K562 treated with DMSO at 1 percent for 48 hours (cell line): ENCODE data around the gene NXPH2. TPM values are rescaled to one million over a fixed set of nuclear protein-coding genes. Genes with fewer than 3 reads are reported as not detected.

Experiments used
- total RNA-seq: library from RNA; unstranded; fragments of 300-600 nt; gene quantifications from 2 replicates; pipeline ENCODE4 v1.2.3, GENCODE V29; 2022; ENCODE audit warnings: low replicate concordance; ENCODE audit errors: extremely low read depth

The NXPH2 gene
- not detected in 2 replicates for total RNA-seq

DNA sequence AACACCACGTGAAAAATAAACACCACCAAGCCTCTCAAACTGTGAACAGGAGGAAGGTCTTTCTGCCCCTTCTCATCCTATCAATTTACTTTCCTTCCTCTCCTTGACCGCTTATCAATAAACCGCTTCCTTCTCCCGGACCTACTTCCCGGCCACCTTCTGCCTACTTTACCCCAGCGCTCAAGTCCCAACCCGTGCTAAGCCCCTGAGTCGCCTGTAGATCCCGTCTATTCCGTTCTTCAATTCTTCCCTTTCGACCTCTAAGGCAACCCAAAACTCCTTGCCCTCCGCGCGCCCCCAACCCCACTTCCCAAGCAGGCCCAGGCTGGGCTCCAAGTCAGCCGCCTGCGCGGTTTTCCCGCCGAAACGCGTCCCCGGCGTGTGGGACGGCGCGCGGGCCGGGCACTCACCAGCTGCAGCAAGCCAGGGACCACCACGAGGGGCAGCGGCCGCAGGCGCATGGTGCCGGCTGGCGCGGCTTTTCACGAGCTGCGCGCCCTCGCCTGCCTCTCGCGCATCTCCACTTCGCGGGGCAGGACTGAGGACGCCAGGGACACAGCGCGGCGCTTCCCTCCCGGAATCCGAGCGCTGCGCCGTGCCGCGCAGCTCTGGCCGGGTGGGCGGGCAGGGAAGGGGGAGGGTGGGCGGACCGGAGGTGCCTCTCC lies at the start of gene NXPH2:
Gene NXPH2, minus strand, starts transcription at position 610 of the 665 bp plus-strand sequence. Its CDS starts 149 bp downstream, at position 461.

